Measurements from ENCODE around the gene IFITM10.
A peak's percentile ranks its signal among the peaks of the same experiment; 100 is the strongest.
"Not testable (repeated sequence)": the region's sequence is repeated elsewhere in the genome, so short reads cannot be mapped to it uniquely, and the experiment has no call there.

IFITM10 gene

GRCh38 chr11:1690167-1691025 is 60.0 kb downstream of the IFITM10 start:
- no peak for DNase-seq
- intact Hi-C loops (cut with DNase I) = loop anchor here (2.0 to 5.0 kb wide), 2 partner anchors 144 to 467 kb away; partner anchors contain the start of gene SYT8

- peak in 1 of 42 donors; percentile 33 for DNase-seq
- intact Hi-C loops (cut with DNase I) = loop anchor here (2.0 to 5.0 kb wide), 2 partner anchors 145 to 468 kb away; partner anchors contain the start of gene SYT8
Observed at GRCh38 chr11:1689250-1690166, 60.9 kb downstream of the IFITM10 start.

- intact Hi-C loops (cut with DNase I); DNase-seq: not testable (repeated sequence)
Observed at GRCh38 chr11:1688336-1688947, 62.0 kb downstream of the IFITM10 start.

- intact Hi-C loops (cut with DNase I) = not testable (repeated sequence)
- peak in 1 of 42 donors; percentile 37 for DNase-seq
Observed at GRCh38 chr11:1686220-1686619, 64.2 kb downstream of the IFITM10 start.

GRCh38 chr11:1684886-1685874 is 65.2 kb downstream of the IFITM10 start:
- DNase-seq; intact Hi-C loops (cut with DNase I): not testable (repeated sequence)

GRCh38 chr11:1683904-1684572 is 66.4 kb downstream of the IFITM10 start:
- intact Hi-C loops (cut with DNase I); DNase-seq: not testable (repeated sequence)

- intact Hi-C loops (cut with DNase I) = not testable (repeated sequence)
- DNase-seq = peak in 1 of 42 donors; percentile 31
Observed at GRCh38 chr11:1683216-1683615, 67.2 kb downstream of the IFITM10 start.

All from head of caudate nucleus (tissue), 42 donors.